NAMALWA (cell line): ENCODE data around the gene TFR2.

Source experiments
- DNase-seq: peaks from one replicate; pipeline ENCODE4 v3.0.0-alpha.2; 2015; ENCODE audit warnings: low spot score

The TFR2 gene

GRCh38 chr7:100613412-100614175 lies 27.8 kb downstream of the TFR2 start:
- DNase-seq, result no peak

GRCh38 chr7:100612730-100613390 lies 28.5 kb downstream of the TFR2 start:
- peak; percentile 72 for DNase-seq

DNA sequence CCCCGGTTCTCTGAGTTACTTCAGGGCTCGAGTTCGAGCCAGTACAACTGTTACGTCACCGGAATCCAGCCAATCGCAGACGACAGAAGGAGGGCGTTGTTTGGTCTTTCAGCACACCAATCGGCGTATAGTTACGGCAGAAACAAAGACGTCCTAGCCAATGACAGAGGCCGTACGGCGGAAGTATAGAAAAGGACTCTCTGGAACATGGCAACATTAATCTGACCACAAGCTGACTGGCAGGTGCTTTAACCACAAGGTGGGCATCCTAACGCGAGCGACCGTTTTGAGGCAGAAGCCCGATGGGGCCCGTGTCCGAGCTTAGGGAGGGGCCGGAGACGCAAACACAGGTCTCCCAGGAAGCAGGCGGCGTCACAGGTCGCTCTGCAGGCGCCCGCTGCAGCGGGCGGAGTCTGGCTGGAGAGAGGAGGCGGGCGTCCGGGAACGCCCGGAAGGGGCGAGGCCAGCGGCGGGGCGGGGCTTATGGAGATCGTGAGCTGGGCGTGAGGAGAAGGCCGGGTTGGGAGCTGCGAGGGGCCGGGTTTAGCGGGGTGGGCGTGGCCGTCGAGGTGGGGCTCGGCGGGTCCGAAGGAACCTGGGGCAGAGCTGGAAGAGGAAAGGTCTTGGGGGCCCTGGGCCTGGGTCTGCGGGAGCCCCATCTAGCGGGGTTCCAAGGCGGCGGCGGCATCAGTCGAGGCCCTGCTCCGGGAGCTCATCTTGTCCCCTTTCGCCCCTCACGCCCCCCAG lies 29.2 kb downstream of the TFR2 start, which contains the start of gene MOSPD3:
Gene MOSPD3 (plus strand): TSS at position 558 of the 747 bp plus-strand sequence. CDS start 252 bp downstream, outside the sequence.
- DNase-seq, result peak; percentile 100

DNA sequence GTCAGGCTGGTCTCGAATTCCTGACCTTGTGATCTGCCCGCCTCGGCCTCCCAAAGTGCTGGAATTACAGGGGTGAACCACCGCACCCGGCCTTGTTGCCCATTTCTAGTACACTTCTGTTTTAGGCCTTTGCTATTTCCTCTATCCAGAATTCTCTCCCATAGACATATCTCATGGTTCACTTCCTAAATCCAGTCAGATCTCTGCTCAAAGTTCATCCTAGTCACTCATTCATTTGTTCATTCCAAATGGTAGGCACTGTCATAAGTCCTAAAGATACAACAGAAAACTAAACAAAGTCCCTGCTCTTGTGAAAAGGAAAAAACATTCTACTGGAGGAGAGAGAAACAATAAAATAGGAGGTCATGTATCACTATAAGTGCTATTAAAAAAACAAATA lies 31.4 kb downstream of the TFR2 start:
- no peak for DNase-seq

DNA sequence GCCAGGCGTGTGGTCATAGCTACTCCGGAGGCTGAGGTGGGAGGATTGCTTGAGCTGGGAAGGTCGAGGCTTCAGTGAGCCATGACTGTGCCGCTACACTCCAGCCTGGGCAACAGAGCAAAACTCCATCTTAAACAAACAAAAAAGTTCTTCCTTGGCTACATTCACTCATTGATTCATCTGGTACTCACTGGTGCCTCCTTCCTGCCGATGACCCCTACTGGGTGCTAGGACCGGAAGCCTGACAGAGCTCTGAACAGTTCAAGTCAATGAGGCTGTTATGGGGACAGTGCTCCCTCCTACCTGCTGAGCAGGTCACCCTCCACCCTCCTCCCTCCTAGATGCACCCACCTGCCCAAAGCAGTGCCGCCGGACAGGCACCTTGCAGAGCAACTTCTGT lies 34.2 kb downstream of the TFR2 start:
- no peak for DNase-seq

- DNase-seq, result no peak
These were observed 35.0 kb downstream of the TFR2 start for GRCh38 chr7:100606313-100606712.

DNA sequence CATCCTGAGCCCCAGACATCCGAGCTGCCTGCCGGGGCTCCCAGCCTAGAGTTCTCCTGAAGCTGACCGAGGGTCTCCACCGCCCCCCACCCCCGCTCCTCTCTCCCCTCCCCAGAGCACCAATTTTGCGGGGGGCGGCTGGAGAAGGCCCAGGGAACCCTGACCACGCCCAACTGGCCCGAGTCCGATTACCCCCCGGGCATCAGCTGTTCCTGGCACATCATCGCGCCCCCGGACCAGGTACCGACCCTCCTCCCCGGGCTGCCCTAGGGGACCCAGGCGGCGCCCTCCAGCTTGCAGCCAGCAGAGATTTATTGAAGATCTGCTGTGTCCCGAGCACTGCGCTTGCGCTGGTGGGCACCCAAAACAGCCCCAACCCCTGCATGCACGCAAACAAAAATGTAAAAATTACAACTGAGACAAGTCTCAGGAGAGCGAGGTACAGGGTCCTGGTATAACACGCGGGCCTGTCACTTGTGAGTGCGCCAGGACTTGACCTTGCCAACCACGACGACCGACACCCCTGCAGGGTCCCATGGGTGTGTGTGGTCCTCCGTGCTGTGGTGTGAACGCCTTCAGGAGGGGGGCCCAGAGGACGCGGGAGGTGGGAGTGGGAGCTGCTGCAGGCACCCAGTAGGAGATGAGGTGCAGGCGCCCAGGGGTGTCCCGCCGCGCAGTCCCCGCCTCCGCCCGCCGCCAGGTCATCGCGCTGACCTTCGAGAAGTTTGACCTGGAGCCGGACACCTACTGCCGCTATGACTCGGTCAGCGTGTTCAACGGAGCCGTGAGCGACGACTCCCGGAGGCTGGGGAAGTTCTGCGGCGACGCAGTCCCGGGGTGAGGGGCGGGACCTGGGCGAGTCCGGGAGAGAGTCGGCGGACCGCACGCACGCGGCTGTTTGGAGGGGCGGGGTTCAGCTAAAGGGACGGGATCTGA lies 36.1 kb downstream of the TFR2 start:
- no peak for DNase-seq

GRCh38 chr7:100604028-100604975 lies 37.0 kb downstream of the TFR2 start:
- DNase-seq, result peak; percentile 90

DNA sequence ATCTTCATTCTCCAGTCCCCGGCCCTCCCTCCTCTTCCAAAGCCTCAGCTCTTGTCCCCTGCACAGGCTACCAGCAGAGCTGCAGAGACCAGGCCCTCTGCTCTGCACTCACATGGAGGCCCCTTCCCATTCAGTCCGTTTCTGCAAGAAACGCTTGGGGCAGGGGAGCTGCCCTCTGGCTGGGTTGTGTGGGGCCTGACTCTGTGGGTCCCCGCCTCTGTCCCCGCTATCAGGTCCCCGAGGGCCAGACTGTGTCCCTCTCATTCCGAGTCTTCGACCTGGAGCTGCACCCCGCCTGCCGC lies 37.7 kb downstream of the TFR2 start:
- peak; percentile 39 for DNase-seq

DNA sequence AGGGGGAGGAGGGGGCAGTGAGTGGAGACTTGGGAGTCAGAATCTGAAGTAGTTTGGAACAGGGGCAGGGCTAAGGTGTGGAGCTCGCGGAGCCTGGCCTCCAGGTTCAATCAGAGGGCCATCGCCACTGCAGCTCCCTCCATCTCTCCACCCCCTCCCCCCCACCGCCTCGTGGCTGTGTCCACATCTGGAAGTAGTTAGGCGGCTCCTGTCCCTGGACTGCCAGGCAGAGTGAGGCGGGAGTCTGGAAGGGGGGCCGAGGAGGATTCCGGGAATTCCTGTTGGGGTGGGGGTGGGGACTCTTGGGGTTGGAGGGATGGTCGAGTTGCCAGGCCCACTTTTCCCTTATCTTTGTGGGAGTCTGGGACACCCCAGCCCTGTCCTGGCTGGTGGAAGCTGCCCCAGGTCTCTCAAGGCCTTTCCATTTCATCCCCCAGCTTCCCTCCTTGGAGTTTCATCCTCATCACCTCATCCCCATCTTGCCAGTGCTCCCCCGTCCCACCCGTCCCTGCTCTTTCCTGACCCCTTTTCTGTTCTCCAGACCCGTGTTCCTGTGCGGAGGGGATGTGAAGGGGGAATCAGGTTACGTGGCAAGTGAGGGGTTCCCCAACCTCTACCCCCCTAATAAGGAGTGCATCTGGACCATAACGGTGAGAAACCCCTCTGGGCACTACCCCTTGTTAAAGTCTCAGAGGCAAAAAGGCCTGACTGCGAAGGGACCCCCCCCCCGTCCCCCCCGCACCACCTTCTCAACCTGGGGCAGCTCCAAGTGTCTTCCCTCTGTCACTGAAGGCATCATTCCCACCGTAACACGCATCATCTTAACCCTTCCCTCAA lies 38.2 kb downstream of the TFR2 start:
- no peak for DNase-seq

DNA sequence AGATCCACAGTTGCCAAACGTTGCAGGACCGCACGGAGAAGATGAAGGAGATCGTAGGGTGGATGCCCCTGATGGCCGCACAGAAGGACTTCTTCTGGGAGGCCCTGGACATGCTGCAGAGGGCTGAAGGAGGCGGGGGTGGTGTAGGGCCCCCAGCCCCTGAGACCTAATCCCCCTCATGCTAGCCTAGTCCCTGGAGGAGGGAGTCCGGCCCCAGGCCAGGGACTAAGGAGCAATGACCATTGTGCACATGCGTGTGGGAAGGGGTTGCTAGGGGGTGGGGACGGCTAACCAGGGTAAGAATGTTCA lies 40.7 kb downstream of the TFR2 start:
- DNase-seq, result no peak

- DNase-seq, result no peak
These were observed 41.2 kb downstream of the TFR2 start for GRCh38 chr7:100599911-100600729.

- no peak for DNase-seq
These were observed 42.9 kb downstream of the TFR2 start for GRCh38 chr7:100598425-100598824.

DNA sequence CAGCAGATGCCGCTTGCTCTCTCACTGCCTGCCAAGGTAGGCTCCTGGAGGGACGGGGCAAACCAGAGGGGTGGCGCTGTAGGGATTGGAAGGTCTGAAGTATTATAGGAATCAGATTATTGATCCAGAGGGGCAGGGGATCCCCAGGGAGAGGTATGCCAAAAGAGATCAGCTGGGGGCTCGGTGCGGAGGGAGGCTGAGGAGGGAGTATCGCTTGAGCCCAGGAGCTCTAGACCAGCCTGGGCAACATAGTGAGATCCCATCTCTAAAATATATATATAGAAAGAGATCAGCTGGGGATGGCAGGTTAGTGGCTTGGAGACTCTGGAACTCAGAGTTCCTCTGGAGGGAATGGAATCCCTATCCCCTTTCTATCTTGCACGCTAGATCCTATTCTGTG lies 46.2 kb downstream of the TFR2 start:
- DNase-seq, result no peak

GRCh38 chr7:100591596-100591995 lies 49.8 kb downstream of the TFR2 start:
- DNase-seq, result no peak

DNA sequence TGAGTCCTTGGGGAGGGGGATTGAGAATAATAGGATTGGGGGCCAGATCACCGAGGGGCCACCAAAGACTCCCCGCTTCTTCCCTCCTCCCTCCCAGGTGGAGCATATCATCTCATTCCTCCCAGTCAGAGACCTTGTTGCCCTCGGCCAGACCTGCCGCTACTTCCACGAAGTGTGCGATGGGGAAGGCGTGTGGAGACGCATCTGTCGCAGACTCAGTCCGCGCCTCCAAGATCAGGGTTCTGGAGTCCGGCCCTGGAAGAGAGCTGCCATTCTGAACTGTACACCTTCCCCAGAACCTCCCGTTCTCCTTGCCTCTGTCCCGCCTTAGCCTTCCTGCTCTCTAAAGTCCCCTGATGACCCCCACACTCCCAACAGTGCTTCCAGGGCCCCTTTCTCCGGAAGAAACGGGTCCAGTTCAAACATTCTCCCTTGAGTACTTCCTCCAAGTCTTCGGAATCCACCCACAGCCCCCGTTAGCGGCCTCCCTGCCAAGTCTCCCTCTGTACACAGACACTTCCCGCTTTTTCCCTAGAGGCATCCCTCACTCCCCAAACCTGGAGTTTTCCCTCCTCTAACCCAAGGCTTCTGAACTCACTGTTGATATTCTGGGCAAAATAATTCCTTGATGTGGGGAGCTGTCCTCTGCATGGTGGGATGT lies 51.1 kb downstream of the TFR2 start:
- no peak for DNase-seq

GRCh38 chr7:100589341-100589947 lies 51.9 kb downstream of the TFR2 start:
- DNase-seq, result no peak

GRCh38 chr7:100588438-100588837 lies 52.9 kb downstream of the TFR2 start:
- DNase-seq, result peak; percentile 55
